ENCODE data around the gene BOLL.
"Not testable (repeated sequence)": the region's sequence is repeated elsewhere in the genome, so short reads cannot be mapped to it uniquely, and the experiment has no call there.

Gene BOLL

GRCh38 chr2:197779261-197779660 is 5.9 kb downstream of the BOLL start:
- CTCF ChIA-PET = interaction anchor here (0.8 to 3.1 kb wide), 5 partner anchors 34 to 776 kb away, joined by 3 to 33 read pairs (median 3); partner anchors contain the start of gene MARS2
- DNase-seq (ENCODE audit: low read depth, low spot score) = no peak
- TF ChIP-seq CTCF (IDR thresholded peaks at IDR 0.05; ENCODE audit: insufficient read depth, low read length, missing control alignments) = no peak
- POLR2A ChIA-PET = no interaction called here
- H3K4me3 ChIP-seq (ENCODE audit: low read depth, low read length) = no peak overlapping the region

- DNase-seq (ENCODE audit: low read depth, low spot score) = no peak
- POLR2A ChIA-PET = no interaction called here
Measured at GRCh38 chr2:197777823-197778407, 7.2 kb downstream of the BOLL start.

GRCh38 chr2:197760293-197760657 is 24.8 kb downstream of the BOLL start:
- no peak for TF ChIP-seq CTCF (IDR thresholded peaks at IDR 0.05; ENCODE audit: insufficient read depth, low read length, missing control alignments)
- POLR2A ChIA-PET = no interaction called here
- CTCF ChIA-PET = no interaction called here
- H3K4me3 ChIP-seq (ENCODE audit: low read depth, low read length) = no peak overlapping the region
- no peak for DNase-seq (ENCODE audit: low read depth, low spot score)

More at GRCh38 chr2:197777823-197778407, 7.2 kb downstream of the BOLL start:
- peak; percentile 35 for TF ChIP-seq CTCF (IDR thresholded peaks at IDR 0.05; ENCODE audit: insufficient read depth, low read length, missing control alignments)
- no peak overlapping the region for H3K4me3 ChIP-seq (ENCODE audit: low read depth, low read length)
- CTCF ChIA-PET = interaction anchor here (0.8 to 3.1 kb wide), 4 partner anchors 65 to 673 kb away, joined by 3 to 33 read pairs (median 3); partner anchors contain the start of gene MARS2

GRCh38 chr2:197759625-197760292 is 25.4 kb downstream of the BOLL start:
- TF ChIP-seq CTCF (IDR thresholded peaks at IDR 0.05; ENCODE audit: insufficient read depth, low read length, missing control alignments) = no peak
- DNase-seq (ENCODE audit: low read depth, low spot score) = no peak
- ChIA-PET POLR2A (no interaction called here), CTCF (no interaction called here)
- no peak overlapping the region for H3K4me3 ChIP-seq (ENCODE audit: low read depth, low read length)

GRCh38 chr2:197759013-197759412 is 26.1 kb downstream of the BOLL start:
- TF ChIP-seq CTCF (IDR thresholded peaks at IDR 0.05; ENCODE audit: insufficient read depth, low read length, missing control alignments) = no peak
- DNase-seq (ENCODE audit: low read depth, low spot score) = no peak
- ChIA-PET POLR2A (no interaction called here), CTCF (no interaction called here)
- no peak overlapping the region for H3K4me3 ChIP-seq (ENCODE audit: low read depth, low read length)

- CTCF ChIA-PET = no interaction called here
- no peak for DNase-seq (ENCODE audit: low read depth, low spot score)
- POLR2A ChIA-PET = no interaction called here
- H3K4me3 ChIP-seq (ENCODE audit: low read depth, low read length) = no peak overlapping the region
- no peak for TF ChIP-seq CTCF (IDR thresholded peaks at IDR 0.05; ENCODE audit: insufficient read depth, low read length, missing control alignments)
Measured at GRCh38 chr2:197740200-197740599, 44.9 kb downstream of the BOLL start.

GRCh38 chr2:197728555-197729544 is 56.3 kb downstream of the BOLL start:
- H3K4me3 ChIP-seq (ENCODE audit: low read depth, low read length); CTCF ChIA-PET; DNase-seq (ENCODE audit: low read depth, low spot score); POLR2A ChIA-PET: not testable (repeated sequence)
